ENCODE measurements around the gene INA.

Gene INA

GRCh38 chr10:103295374-103296015 lies 18.6 kb downstream of the INA start:
- no peak overlapping the region for H3K27ac ChIP-seq
- H3K4me2 ChIP-seq (ENCODE audit: low read length), result no peak overlapping the region
- no peak overlapping the region for H2AFZ ChIP-seq
- H3K9ac ChIP-seq, result no peak overlapping the region
- no peaks in the 10 kb centered on the region for H3K4me1 ChIP-seq
- no peaks in the 10 kb centered on the region for H3K79me2 ChIP-seq
- no peak for TF ChIP-seq CTCF (IDR thresholded peaks at IDR 0.05)
- H3K27me3 ChIP-seq (ENCODE audit: control insufficient read depth, insufficient read depth, low read length), result no peaks in the 10 kb centered on the region
- H3K9me3 ChIP-seq (ENCODE audit: control insufficient read depth, low read length), result no peaks in the 10 kb centered on the region
- no peaks in the 10 kb centered on the region for H3K36me3 ChIP-seq (ENCODE audit: control insufficient read depth, insufficient read depth, low read length)
- no peak overlapping the region for H3K4me3 ChIP-seq (ENCODE audit: low read depth, low read length)

GRCh38 chr10:103307594-103307993 lies 30.7 kb downstream of the INA start:
- Histone ChIP-seq H2AFZ (no peak overlapping the region), H3K36me3 (ENCODE audit: control insufficient read depth, insufficient read depth, low read length) (no peaks in the 10 kb centered on the region), H3K9me3 (ENCODE audit: control insufficient read depth, low read length) (no peaks in the 10 kb centered on the region), H3K79me2 (no peaks in the 10 kb centered on the region), H3K27me3 (ENCODE audit: control insufficient read depth, insufficient read depth, low read length) (no peaks in the 10 kb centered on the region), H3K27ac (no peak overlapping the region), H3K9ac (no peak overlapping the region), H3K4me1 (no peaks in the 10 kb centered on the region), H3K4me2 (ENCODE audit: low read length) (no peak overlapping the region), H3K4me3 (ENCODE audit: low read depth, low read length) (no peak overlapping the region)
- no peak for TF ChIP-seq CTCF (IDR thresholded peaks at IDR 0.05)

- no peaks in the 10 kb centered on the region for H3K27me3 ChIP-seq (ENCODE audit: control insufficient read depth, insufficient read depth, low read length)
- H3K4me3 ChIP-seq (ENCODE audit: low read depth, low read length), result no peak overlapping the region
- no peak for TF ChIP-seq CTCF (IDR thresholded peaks at IDR 0.05)
- H3K9ac ChIP-seq, result no peak overlapping the region
- H3K27ac ChIP-seq, result no peak overlapping the region
- no peaks in the 10 kb centered on the region for H3K36me3 ChIP-seq (ENCODE audit: control insufficient read depth, insufficient read depth, low read length)
- H3K4me1 ChIP-seq, result no peaks in the 10 kb centered on the region
- no peak overlapping the region for H2AFZ ChIP-seq
- H3K79me2 ChIP-seq, result no peaks in the 10 kb centered on the region
- H3K9me3 ChIP-seq (ENCODE audit: control insufficient read depth, low read length), result no peaks in the 10 kb centered on the region
- no peak overlapping the region for H3K4me2 ChIP-seq (ENCODE audit: low read length)
These were observed 33.3 kb downstream of the INA start for GRCh38 chr10:103310197-103310596.

- Histone ChIP-seq H3K9ac (no peak overlapping the region), H3K36me3 (ENCODE audit: control insufficient read depth, insufficient read depth, low read length) (no peaks in the 10 kb centered on the region), H3K9me3 (ENCODE audit: control insufficient read depth, low read length) (no peaks in the 10 kb centered on the region)
These were observed 39.1 kb downstream of the INA start for GRCh38 chr10:103316087-103316486.

More at GRCh38 chr10:103316087-103316486, 39.1 kb downstream of the INA start:
- no peak overlapping the region for H2AFZ ChIP-seq
- no peak for TF ChIP-seq CTCF (IDR thresholded peaks at IDR 0.05)
- no peak overlapping the region for H3K4me3 ChIP-seq (ENCODE audit: low read depth, low read length)
- no peaks in the 10 kb centered on the region for H3K79me2 ChIP-seq
- H3K4me1 ChIP-seq, result no peaks in the 10 kb centered on the region
- H3K27me3 ChIP-seq (ENCODE audit: control insufficient read depth, insufficient read depth, low read length), result no peaks in the 10 kb centered on the region
- no peak overlapping the region for H3K4me2 ChIP-seq (ENCODE audit: low read length)
- no peak overlapping the region for H3K27ac ChIP-seq

All from parathyroid adenoma (tissue), 2 donors.